Measurements from ENCODE around the gene SPRR2G. TPM values are rescaled to one million over a fixed set of nuclear protein-coding genes. Genes with fewer than 3 reads are reported as not detected.
"Not testable (repeated sequence)": the region's sequence is repeated elsewhere in the genome, so short reads cannot be mapped to it uniquely, and the experiment has no call there.

Gene SPRR2G
- total and polyA plus RNA-seq, 2 of the 8 experiments (the other 6 are each of a cell fraction or from before 2014, with no cell fraction given): not detected

DNA sequence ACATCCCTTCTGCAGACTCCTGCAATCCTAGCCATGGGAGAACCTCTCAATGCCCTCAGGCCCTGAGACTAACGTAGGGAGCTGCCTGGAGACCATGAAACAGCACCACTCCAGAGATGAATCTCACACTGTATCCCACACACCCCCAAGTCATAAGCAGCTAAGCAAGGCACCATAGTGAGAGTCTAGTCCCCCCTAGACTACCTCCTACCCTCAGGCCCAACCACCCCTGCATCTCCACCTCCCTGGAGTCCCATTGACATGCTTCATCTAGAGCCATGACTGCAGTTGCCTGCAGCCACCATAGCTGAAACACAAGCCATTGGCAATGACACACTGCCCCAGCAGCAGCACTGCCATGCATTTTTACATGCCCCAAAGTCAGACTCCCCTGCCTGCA lies 17.4 kb downstream of the SPRR2G start (continued):
- no peak for TF ChIP-seq USF2 (IDR thresholded peaks at IDR 0.05; ENCODE audit: low read length)

DNA sequence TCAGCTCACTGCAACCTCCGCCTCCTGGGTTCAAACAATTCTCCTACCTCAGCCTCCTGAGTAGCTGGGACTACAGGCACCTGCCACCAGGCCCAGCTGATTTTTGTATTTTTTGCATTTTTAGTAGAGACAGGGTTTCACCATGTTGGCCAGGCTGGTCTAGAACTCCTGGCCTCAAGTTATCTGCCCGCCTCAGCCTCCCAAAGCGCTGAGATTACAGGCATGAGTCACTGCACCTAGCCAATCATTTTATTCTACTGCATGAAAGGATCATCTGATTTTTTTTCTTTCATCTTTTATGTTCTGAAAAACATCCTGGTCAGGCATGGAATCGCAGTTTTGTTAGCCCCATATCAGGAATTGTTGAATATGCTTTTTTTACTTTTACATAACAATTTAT lies 22.0 kb downstream of the SPRR2G start:
- peaks cover 3 to 14% of the 10 kb centered on the region in 2 experiments; a peak in 3 of 4 replicates for H3K9me3 ChIP-seq (ENCODE audit: insufficient read depth in 2 of 2, low read depth in 1 of 2, low read length in 1 of 2)
- POLR2A ChIA-PET (ENCODE audit: partially characterized antibody); H2BK20ac ChIP-seq (ENCODE audit: low read length): not testable (repeated sequence)

More for the DNA sequence above, 22.0 kb downstream of the SPRR2G start:
- H2BK5ac ChIP-seq (ENCODE audit: low read depth, low read length); H4K91ac ChIP-seq (replicated peaks; ENCODE audit: insufficient read length, low read length); H3K23me2 ChIP-seq (ENCODE audit: low read depth, low read length); H3K4me3 ChIP-seq (ENCODE audit: extremely low read depth in 1 of 4, insufficient read depth in 2 of 4, low read depth in 3 of 4, low read length in 4 of 4); H3K27ac ChIP-seq (ENCODE audit: low read depth, low read length); H3K4me2 ChIP-seq (ENCODE audit: insufficient read depth in 1 of 2, low read depth in 2 of 2, low read length in 2 of 2); H2BK12ac ChIP-seq (ENCODE audit: low read depth, low read length); H2BK120ac ChIP-seq (replicated peaks; ENCODE audit: low read depth, low read length); H3K27me3 ChIP-seq (replicated peaks in 1 of 4; ENCODE audit: control insufficient read depth in 3 of 4, extremely low read depth in 1 of 4, insufficient read depth in 3 of 4, low read length in 3 of 4); H3K56ac ChIP-seq (replicated peaks; ENCODE audit: insufficient read length, low read depth, low read length); H3K4me1 ChIP-seq (replicated peaks in 1 of 4; ENCODE audit: control insufficient read depth in 3 of 4, insufficient read depth in 4 of 4, low read length in 3 of 4); H3K36me3 ChIP-seq (ENCODE audit: control insufficient read depth in 2 of 4, insufficient read depth in 4 of 4, low read length in 3 of 4); H2BK15ac ChIP-seq (ENCODE audit: low read length); H4K8ac ChIP-seq (ENCODE audit: extremely low read depth, insufficient read depth, low read length); FAIRE-seq; H2AK5ac ChIP-seq (ENCODE audit: low read depth, low read length); H3K14ac ChIP-seq (ENCODE audit: insufficient read length); H2AFZ ChIP-seq (ENCODE audit: low read length); H3K4ac ChIP-seq (replicated peaks; ENCODE audit: insufficient read length, low read depth, low read length); H3K79me2 ChIP-seq (ENCODE audit: control insufficient read depth in 1 of 2, insufficient read depth in 2 of 2, low read length in 2 of 2); H3K23ac ChIP-seq (ENCODE audit: insufficient read length); H3K18ac ChIP-seq (ENCODE audit: extremely low read depth, low read length); H4K5ac ChIP-seq (ENCODE audit: insufficient read length, low read depth, low read length); H4K20me1 ChIP-seq (replicated peaks in 1 of 2; ENCODE audit: control insufficient read depth in 1 of 2, insufficient read depth in 2 of 2, low read length in 2 of 2); DNase-seq (ENCODE audit: low read depth in 1 of 2, low spot score in 2 of 2); H3K79me1 ChIP-seq (ENCODE audit: low read depth, low read length); H3K9ac ChIP-seq (replicated peaks in 1 of 4; ENCODE audit: extremely low read depth in 1 of 4, low read depth in 3 of 4, low read length in 3 of 4): not testable (repeated sequence)
- WGBS, 2 experiments (ENCODE audit: extremely low coverage in 1 of 2, insufficient coverage in 1 of 2, insufficient read length in 1 of 2, insufficient replicate concordance in 2 of 2, low coverage in 1 of 2, low lambda C conversion rate in 2 of 2, missing lambda C conversion rate in 1 of 2): 96% methylated on average over 4 of the region's 4 CpGs; no CpG with 5 or more reads in 1 of the 2 experiments
- CTCF ChIA-PET (ENCODE audit: partially characterized antibody): interaction anchor here (1.6 kb wide), 1 partner anchor 34 kb away, joined by 5 read pairs; no protein-coding TSS in a partner anchor

All from H1 (cell line).